ENCODE measurements around the gene PEX16. TPM values are rescaled to one million over a fixed set of nuclear protein-coding genes. Genes with fewer than 3 reads are reported as not detected.

Gene PEX16
- total and polyA plus RNA-seq, 5 donors, result 14.3 to 17.7 (median 16.7) TPM

- no peaks in the 10 kb centered on the region for H3K27me3 ChIP-seq (ENCODE audit: control insufficient read depth, insufficient read depth)
Measured at GRCh38 chr11:45924036-45924915, 6.6 kb upstream of the PEX16 start.

GRCh38 chr11:45922425-45923082 lies 4.9 kb upstream of the PEX16 start, which contains the start of gene LARGE2:
Gene LARGE2, plus strand, starts transcription at chr11:45922656. Its CDS starts 227 bp downstream, at chr11:45922883.
- Histone ChIP-seq H3K27ac (ENCODE audit: low read length) (no peak within 1 kb of the TSS), H3K9me3 (ENCODE audit: control insufficient read depth, low read length) (no peaks in the 10 kb centered on the region), H3K4me1 (ENCODE audit: control insufficient read depth, insufficient read depth, low read length) (no peaks in the 10 kb centered on the region), H3K4me3 (ENCODE audit: low read length) (peak within 1 kb of the TSS; percentile 44), H3K27me3 (ENCODE audit: control insufficient read depth, insufficient read depth) (no peaks in the 10 kb centered on the region)
- intact Hi-C loops (cut with DNase I), result no loop called here
- DNase-seq, result peak in 2 of 3 donors; percentile 61 to 63
- no peak for ATAC-seq
- WGBS, result 2% methylated on average over 73 of the region's 73 CpGs

More at GRCh38 chr11:45924036-45924915, 6.6 kb upstream of the PEX16 start:
- ATAC-seq, result no peak
- no peaks in the 10 kb centered on the region for H3K4me1 ChIP-seq (ENCODE audit: control insufficient read depth, insufficient read depth, low read length)
- DNase-seq, result peak in 2 of 3 donors; percentile 32 to 41
- H3K9me3 ChIP-seq (ENCODE audit: control insufficient read depth, low read length), result no peaks in the 10 kb centered on the region
- WGBS, result 79% methylated on average over 22 of the region's 22 CpGs
- intact Hi-C loops (cut with DNase I), result no loop called here
- H3K4me3 ChIP-seq (ENCODE audit: low read length), result no peak overlapping the region
- no peak overlapping the region for H3K27ac ChIP-seq (ENCODE audit: low read length)

GRCh38 chr11:45921561-45922424 lies 4.1 kb upstream of the PEX16 start:
- intact Hi-C loops (cut with DNase I), result no loop called here
- 31% methylated on average over 54 of the region's 54 CpGs for WGBS
- Histone ChIP-seq H3K4me1 (ENCODE audit: control insufficient read depth, insufficient read depth, low read length) (no peaks in the 10 kb centered on the region), H3K27ac (ENCODE audit: low read length) (no peak overlapping the region), H3K4me3 (ENCODE audit: low read length) (peak overlapping the region; percentile 44), H3K9me3 (ENCODE audit: control insufficient read depth, low read length) (no peaks in the 10 kb centered on the region), H3K27me3 (ENCODE audit: control insufficient read depth, insufficient read depth) (no peaks in the 10 kb centered on the region)
- ATAC-seq, result no peak
- peak in 2 of 3 donors; percentile 62 to 66 for DNase-seq

DNA sequence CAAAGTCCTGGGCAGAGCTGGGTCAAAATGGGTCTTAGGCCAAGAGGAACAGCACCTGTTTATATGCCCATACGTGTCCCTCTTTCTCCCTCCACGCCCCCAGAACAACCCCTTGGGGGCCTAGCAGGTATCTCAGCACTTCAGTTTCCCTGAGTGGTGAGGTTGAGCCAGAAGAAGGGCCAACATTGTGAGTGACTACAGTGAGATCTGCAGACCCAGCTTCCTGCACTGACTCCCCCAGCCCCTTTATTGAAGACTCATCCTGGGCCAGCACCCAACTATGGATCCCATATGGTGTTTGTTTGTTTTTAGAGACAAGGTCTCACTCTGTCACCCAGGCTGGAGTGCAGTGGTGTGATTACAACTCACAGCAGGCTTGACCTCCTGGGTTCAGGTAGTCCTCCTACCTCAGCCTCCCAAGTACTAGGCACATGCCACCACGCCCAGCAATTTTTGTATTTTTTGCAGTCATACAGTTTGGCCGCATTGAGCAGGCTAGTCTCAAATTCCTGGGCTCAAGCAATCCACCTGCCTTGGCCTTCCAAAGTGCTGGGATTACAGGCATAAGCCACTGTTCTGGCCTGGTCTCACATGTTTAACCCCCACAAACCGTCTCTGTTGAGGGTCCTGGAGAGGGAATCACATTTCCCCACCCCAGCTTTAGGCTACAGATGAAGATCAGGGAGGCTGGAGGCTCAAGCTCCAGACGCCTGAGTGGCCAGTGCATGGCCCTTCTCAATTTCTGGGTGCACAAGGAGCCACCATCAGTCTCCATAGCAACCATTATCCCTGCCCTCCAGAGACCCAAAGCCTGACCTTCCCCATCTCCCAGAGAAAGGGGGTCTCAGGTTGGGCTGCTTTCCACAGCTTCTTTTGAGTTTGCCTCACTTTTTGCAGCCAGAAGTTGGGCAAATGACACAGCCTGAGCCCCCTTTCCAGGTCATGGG lies 3.1 kb upstream of the PEX16 start:
- 89% methylated on average over 6 of the region's 6 CpGs for WGBS
- intact Hi-C loops (cut with DNase I), result no loop called here
- no peak overlapping the region for H3K4me3 ChIP-seq (ENCODE audit: low read length)
- no peak overlapping the region for H3K27ac ChIP-seq (ENCODE audit: low read length)
- H3K9me3 ChIP-seq (ENCODE audit: control insufficient read depth, low read length), result no peaks in the 10 kb centered on the region
- H3K27me3 ChIP-seq (ENCODE audit: control insufficient read depth, insufficient read depth), result no peaks in the 10 kb centered on the region
- peak in 2 of 3 donors; percentile 16 to 24 for DNase-seq
- ATAC-seq, result no peak
- no peaks in the 10 kb centered on the region for H3K4me1 ChIP-seq (ENCODE audit: control insufficient read depth, insufficient read depth, low read length)

DNA sequence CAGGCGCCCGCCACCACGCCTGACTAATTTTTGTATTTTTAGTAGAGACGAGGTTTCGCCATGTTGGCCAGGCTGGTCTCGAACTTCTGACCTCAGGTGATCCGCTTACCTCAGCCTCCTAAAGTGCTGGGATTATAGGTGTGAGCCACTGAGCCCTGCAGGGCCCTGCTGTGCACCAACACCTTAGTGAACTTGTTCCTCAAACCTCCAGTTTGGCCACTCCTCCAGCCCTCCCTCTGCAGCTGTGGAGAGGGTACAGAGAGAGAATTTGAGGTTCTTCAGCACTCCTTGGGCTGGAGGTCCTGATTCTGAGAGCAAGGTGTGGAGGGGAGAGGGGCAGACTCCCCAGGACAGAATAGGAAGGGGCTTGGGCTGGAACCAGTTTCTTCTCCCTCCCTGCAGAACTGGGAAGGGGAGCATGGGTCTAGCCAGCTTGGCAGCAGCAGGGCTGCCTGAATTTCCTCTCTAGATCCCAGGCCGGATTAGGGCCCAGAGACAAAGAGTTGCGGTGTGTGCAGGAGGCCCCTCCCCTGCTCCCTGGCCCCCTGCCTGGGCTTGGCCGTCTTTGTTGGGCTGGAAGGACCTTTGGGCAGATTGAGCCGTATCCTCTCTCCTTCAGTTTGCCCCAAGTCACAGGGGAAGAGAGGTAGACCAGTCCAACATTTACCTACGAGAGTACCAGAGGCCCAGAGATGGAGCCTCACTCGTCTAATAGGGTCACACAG lies 2.3 kb upstream of the PEX16 start:
- Histone ChIP-seq H3K27ac (ENCODE audit: low read length) (no peak overlapping the region), H3K27me3 (ENCODE audit: control insufficient read depth, insufficient read depth) (no peaks in the 10 kb centered on the region), H3K4me1 (ENCODE audit: control insufficient read depth, insufficient read depth, low read length) (no peaks in the 10 kb centered on the region), H3K9me3 (ENCODE audit: control insufficient read depth, low read length) (no peaks in the 10 kb centered on the region), H3K4me3 (ENCODE audit: low read length) (no peak overlapping the region)
- 72% methylated on average over 13 of the region's 13 CpGs for WGBS
- intact Hi-C loops (cut with DNase I), result no loop called here
- ATAC-seq, result no peak
- DNase-seq, result peak in 2 of 3 donors; percentile 46 to 76

GRCh38 chr11:45918962-45919675 lies 1.4 kb upstream of the PEX16 start:
- no peak overlapping the region for H3K4me3 ChIP-seq (ENCODE audit: low read length)
- intact Hi-C loops (cut with DNase I), result no loop called here
- ATAC-seq, result no peak
- H3K27ac ChIP-seq (ENCODE audit: low read length), result no peak overlapping the region
- H3K27me3 ChIP-seq (ENCODE audit: control insufficient read depth, insufficient read depth), result no peaks in the 10 kb centered on the region
- H3K4me1 ChIP-seq (ENCODE audit: control insufficient read depth, insufficient read depth, low read length), result no peaks in the 10 kb centered on the region
- no peaks in the 10 kb centered on the region for H3K9me3 ChIP-seq (ENCODE audit: control insufficient read depth, low read length)
- 61% methylated on average over 7 of the region's 7 CpGs for WGBS
- DNase-seq, result peak in 2 of 3 donors; percentile 27 to 56

DNA sequence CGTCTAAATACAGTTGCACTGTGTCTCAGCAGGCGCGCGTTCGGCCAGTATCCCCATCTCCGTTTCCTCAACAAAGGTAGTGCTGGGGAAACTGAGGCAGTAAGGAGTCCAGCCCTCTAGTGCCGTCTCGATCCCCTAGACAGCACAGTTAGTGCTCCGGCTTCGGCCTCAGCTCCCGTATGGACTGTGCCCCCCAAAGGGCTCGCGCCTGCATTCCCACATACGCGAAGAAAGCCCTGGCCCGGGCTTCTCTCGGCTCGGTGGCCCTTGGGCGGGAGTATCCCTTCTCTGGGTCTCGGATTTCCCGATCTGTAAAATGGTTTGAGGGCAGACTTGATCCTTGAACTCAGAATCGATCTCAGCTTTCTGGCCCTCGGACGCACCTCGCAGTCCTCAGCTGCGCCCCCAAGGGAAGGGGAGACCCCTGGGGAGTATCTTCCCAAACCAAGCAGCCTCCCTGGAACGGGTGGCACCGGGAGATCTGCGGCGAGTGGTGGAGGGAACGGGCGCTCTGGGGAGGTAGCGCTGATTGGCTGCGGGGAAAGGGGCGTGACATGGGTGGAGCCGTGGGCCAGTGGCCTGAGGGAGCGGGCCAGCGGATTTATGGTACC lies 759 bp upstream of the PEX16 start:
- Histone ChIP-seq H3K27me3 (ENCODE audit: control insufficient read depth, insufficient read depth) (no peaks in the 10 kb centered on the region), H3K4me1 (ENCODE audit: control insufficient read depth, insufficient read depth, low read length) (no peaks in the 10 kb centered on the region), H3K4me3 (ENCODE audit: low read length) (peak overlapping the region; percentile 95), H3K27ac (ENCODE audit: low read length) (peak overlapping the region; percentile 80), H3K9me3 (ENCODE audit: control insufficient read depth, low read length) (no peaks in the 10 kb centered on the region)
- DNase-seq, result peak; percentile 87 to 94 (median 92)
- ATAC-seq, result peak; percentile 86 to 87
- WGBS, result under 1% methylated on average over 38 of the region's 38 CpGs
- intact Hi-C loops (cut with DNase I), result no loop called here

DNA sequence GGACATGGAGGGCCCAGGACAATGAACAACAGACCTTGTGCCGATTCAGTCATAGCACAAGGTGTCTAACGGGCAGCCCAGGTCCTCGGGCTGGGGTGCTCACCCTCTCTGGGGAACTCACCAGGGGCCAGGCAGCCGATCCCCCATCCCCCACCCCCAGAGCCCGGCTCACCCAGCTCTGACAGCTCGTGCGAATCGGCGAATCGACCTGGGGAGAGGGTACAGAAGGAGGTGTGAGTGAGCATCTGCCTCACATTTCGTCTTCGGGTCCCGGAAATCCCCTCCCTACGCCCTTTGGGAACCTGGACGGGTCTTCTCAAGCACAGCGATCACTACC lies 423 bp downstream of the PEX16 start:
- 4% methylated on average over 16 of the region's 16 CpGs for WGBS
- Histone ChIP-seq H3K4me1 (ENCODE audit: control insufficient read depth, insufficient read depth, low read length) (no peaks in the 10 kb centered on the region), H3K9me3 (ENCODE audit: control insufficient read depth, low read length) (no peaks in the 10 kb centered on the region), H3K27ac (ENCODE audit: low read length) (peak overlapping the region; percentile 88), H3K27me3 (ENCODE audit: control insufficient read depth, insufficient read depth) (no peaks in the 10 kb centered on the region), H3K4me3 (ENCODE audit: low read length) (peak overlapping the region; percentile 95)
- intact Hi-C loops (cut with DNase I), result no loop called here
- no peak for ATAC-seq
- DNase-seq, result peak in 1 of 3 donors; percentile 71

DNA sequence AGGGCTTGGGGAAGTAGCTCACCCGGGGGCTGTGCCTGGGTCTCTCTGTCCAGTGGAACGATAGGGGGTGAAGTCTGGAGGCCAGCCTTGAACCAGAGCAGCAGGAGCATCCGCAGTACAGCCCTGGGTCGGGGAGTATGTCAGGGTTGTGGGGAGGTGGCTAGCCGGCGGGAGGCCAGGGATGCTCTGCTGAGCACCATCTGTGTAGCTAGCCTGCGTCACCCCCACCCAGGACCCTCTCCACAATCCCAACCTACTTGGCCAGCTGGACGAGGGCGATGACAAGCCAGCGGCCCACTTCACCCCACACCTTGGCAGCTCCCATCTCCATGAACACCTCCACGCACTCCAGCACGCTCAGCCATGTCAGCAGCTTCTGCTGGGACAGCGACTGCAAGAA lies 2.2 kb downstream of the PEX16 start:
- Histone ChIP-seq H3K9me3 (ENCODE audit: control insufficient read depth, low read length) (no peaks in the 10 kb centered on the region), H3K27ac (ENCODE audit: low read length) (no peak overlapping the region), H3K4me1 (ENCODE audit: control insufficient read depth, insufficient read depth, low read length) (no peaks in the 10 kb centered on the region), H3K27me3 (ENCODE audit: control insufficient read depth, insufficient read depth) (no peaks in the 10 kb centered on the region), H3K4me3 (ENCODE audit: low read length) (no peak overlapping the region)
- DNase-seq (peak in 2 of 3 donors; percentile 22 to 44), ATAC-seq (no peak)
- intact Hi-C loops (cut with DNase I), result no loop called here
- WGBS, result 80% methylated on average over 13 of the region's 13 CpGs

Measured in right cardiac atrium (tissue), 5 donors.